Stimulated activated CD8-positive, alpha-beta memory T cell treated with anti-CD3 and anti-CD28 coated beads, Interleukin-15, amount 100 ng/mL, for 24 hours (primary cell): ENCODE results near the gene GLP1R.

ENCODE experiments used
- DNase-seq: peaks from one replicate; pipeline ENCODE4 v3.0.0-alpha.2; 2020; ENCODE audit warnings: low read depth

The GLP1R gene

GRCh38 chr6:39044181-39044580 lies 4.4 kb upstream of the GLP1R start:
- DNase-seq = no peak

GRCh38 chr6:39047434-39048327 lies 900 bp upstream of the GLP1R start:
- no peak for DNase-seq

- no peak for DNase-seq
Measured at GRCh38 chr6:39049575-39050283, 1.1 kb downstream of the GLP1R start.

GRCh38 chr6:39050453-39051112 lies 2.0 kb downstream of the GLP1R start:
- DNase-seq = no peak

- DNase-seq = no peak
Measured at GRCh38 chr6:39051399-39052122, 3.0 kb downstream of the GLP1R start.

- no peak for DNase-seq
Measured at GRCh38 chr6:39053016-39053624, 4.5 kb downstream of the GLP1R start.

GRCh38 chr6:39053854-39054576 lies 5.4 kb downstream of the GLP1R start:
- no peak for DNase-seq

GRCh38 chr6:39054577-39055142 lies 6.1 kb downstream of the GLP1R start:
- DNase-seq = no peak

GRCh38 chr6:39055661-39056060 lies 7.1 kb downstream of the GLP1R start:
- DNase-seq = no peak

GRCh38 chr6:39056191-39056590 lies 7.6 kb downstream of the GLP1R start:
- DNase-seq = no peak

- no peak for DNase-seq
Measured at GRCh38 chr6:39056681-39057080, 8.1 kb downstream of the GLP1R start.

GRCh38 chr6:39057251-39058155 lies 8.9 kb downstream of the GLP1R start:
- no peak for DNase-seq

- DNase-seq = no peak
Measured at GRCh38 chr6:39058471-39059147, 10.0 kb downstream of the GLP1R start.

GRCh38 chr6:39059496-39060310 lies 11.1 kb downstream of the GLP1R start:
- no peak for DNase-seq

GRCh38 chr6:39060467-39061160 lies 12.0 kb downstream of the GLP1R start:
- no peak for DNase-seq

- no peak for DNase-seq
Measured at GRCh38 chr6:39061182-39061581, 12.6 kb downstream of the GLP1R start.

GRCh38 chr6:39061588-39061987 lies 13.0 kb downstream of the GLP1R start:
- DNase-seq = no peak
